Measurements from ENCODE around the gene AGBL4. TPM values are rescaled to one million over a fixed set of nuclear protein-coding genes. Genes with fewer than 3 reads are reported as not detected.

The AGBL4 gene
- total RNA-seq, 2 donors from 2014 or later = not detected

- H3K4me3 Mint-ChIP-seq = no peak overlapping the region
- no peaks in the 10 kb centered on the region for H3K4me1 Mint-ChIP-seq
- H3K9me3 ChIP-seq (ENCODE audit: control insufficient read depth, low read length, poor library complexity, severe bottlenecking) = no peaks in the 10 kb centered on the region
- H3K36me3 Mint-ChIP-seq (ENCODE audit: low read depth) = no peaks in the 10 kb centered on the region
- peaks cover 5% of the 10 kb centered on the region for H3K27me3 Mint-ChIP-seq
- H3K27ac Mint-ChIP-seq = no peak overlapping the region
- ATAC-seq = no peak
- DNase-seq = no peak
Measured at GRCh38 chr1:48841966-48842365, 1181.8 kb downstream of the AGBL4 start.

GRCh38 chr1:48841461-48841860 lies 1182.3 kb downstream of the AGBL4 start:
- peaks cover 5% of the 10 kb centered on the region for H3K27me3 Mint-ChIP-seq
- DNase-seq (no peak), ATAC-seq (no peak)
- H3K4me3 Mint-ChIP-seq = no peak overlapping the region
- H3K9me3 ChIP-seq (ENCODE audit: control insufficient read depth, low read length, poor library complexity, severe bottlenecking) = no peaks in the 10 kb centered on the region
- no peak overlapping the region for H3K27ac Mint-ChIP-seq
- no peaks in the 10 kb centered on the region for H3K4me1 Mint-ChIP-seq
- H3K36me3 Mint-ChIP-seq (ENCODE audit: low read depth) = no peaks in the 10 kb centered on the region

DNA sequence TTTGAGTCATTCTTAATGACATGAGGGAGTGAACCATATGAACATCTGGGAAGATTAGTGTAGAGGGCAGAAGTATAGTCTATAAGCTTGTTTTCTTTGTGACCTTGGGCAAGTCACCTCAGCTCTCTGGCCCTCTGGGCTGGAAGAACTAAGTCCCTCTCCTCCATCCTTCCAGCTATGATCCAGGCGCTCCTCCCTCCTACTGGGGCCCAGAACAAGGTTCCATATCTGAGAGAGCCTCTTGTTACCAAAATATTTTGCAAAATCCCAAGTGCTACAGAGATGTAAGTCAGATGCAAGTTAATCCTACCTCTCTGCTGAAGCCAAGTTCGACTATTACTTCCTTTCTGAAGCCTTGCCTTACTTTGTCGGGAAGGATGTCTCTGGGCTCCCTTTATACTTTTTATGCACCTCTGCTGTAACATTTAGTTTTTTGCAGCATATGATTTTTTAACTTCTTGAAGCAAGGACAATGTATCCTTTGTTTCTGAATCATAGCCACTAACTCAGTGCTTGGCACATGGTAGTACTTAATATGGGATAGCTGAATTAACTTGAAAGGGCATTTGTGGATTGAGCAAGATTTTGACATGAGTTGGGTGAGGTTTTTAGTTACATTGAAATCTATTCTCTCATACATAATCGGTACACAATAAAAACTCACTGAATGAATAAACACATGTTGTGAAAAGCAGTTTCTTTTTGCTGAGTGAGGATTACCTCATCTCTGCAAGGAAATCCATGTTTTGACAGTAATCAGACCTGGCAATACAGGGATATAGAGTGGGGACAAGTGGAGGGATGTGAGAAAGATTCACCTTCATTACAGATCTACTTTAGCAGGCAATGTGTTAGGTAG lies 1192.4 kb downstream of the AGBL4 start:
- Mint-ChIP-seq H3K27ac (no peak overlapping the region), H3K4me3 (no peak overlapping the region), H3K27me3 (peaks cover 10% of the 10 kb centered on the region), H3K36me3 (ENCODE audit: low read depth) (no peaks in the 10 kb centered on the region), H3K4me1 (no peaks in the 10 kb centered on the region)
- H3K9me3 ChIP-seq (ENCODE audit: control insufficient read depth, low read length, poor library complexity, severe bottlenecking) = no peaks in the 10 kb centered on the region
- DNase-seq = no peak
- ATAC-seq = no peak

DNA sequence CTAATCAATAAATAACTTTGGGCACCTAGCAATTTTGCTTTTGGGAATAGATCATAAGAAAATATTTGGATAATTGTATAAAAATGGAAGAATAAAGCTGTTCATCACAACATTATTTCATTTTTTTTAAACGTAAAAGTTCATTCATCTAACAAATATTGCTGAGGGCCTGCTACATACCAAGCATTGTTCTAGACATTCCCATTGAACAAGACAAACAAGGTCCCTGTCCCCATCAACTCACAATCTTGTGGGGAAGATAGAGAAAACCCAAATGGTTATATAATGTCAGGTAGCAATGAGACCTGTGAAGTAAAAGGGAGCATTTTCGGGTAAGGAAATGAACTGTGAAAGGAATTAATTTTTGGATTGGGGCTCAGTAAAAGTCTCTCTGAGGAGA lies 1193.0 kb downstream of the AGBL4 start:
- DNase-seq = no peak
- no peak for ATAC-seq
- H3K4me3 Mint-ChIP-seq = no peak overlapping the region
- H3K27me3 Mint-ChIP-seq = peaks cover 10% of the 10 kb centered on the region
- no peaks in the 10 kb centered on the region for H3K9me3 ChIP-seq (ENCODE audit: control insufficient read depth, low read length, poor library complexity, severe bottlenecking)
- H3K4me1 Mint-ChIP-seq = no peaks in the 10 kb centered on the region
- no peaks in the 10 kb centered on the region for H3K36me3 Mint-ChIP-seq (ENCODE audit: low read depth)
- H3K27ac Mint-ChIP-seq = no peak overlapping the region

DNA sequence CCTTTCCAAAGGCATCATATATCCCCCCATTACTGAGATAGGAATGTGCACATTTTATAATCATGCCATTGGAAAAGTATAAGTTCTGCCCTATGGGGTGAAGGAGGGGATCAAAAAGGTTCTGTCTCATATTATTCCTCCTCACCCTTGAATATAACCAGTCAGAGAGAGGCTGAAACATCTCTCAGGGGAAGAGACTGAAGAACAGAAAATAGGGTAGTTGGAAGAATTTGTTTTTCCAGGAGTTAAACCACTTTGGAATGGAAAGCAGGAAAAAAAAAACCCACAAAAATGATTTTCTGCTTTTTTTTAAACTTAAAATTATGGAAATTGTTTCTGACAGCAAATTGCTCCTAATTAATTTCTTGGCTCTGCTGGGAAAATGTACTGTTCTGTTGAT lies 1194.3 kb downstream of the AGBL4 start:
- Mint-ChIP-seq H3K4me3 (no peak overlapping the region), H3K4me1 (no peaks in the 10 kb centered on the region), H3K27me3 (peaks cover 10% of the 10 kb centered on the region), H3K27ac (no peak overlapping the region), H3K36me3 (ENCODE audit: low read depth) (no peaks in the 10 kb centered on the region)
- DNase-seq (no peak), ATAC-seq (no peak)
- no peaks in the 10 kb centered on the region for H3K9me3 ChIP-seq (ENCODE audit: control insufficient read depth, low read length, poor library complexity, severe bottlenecking)

DNA sequence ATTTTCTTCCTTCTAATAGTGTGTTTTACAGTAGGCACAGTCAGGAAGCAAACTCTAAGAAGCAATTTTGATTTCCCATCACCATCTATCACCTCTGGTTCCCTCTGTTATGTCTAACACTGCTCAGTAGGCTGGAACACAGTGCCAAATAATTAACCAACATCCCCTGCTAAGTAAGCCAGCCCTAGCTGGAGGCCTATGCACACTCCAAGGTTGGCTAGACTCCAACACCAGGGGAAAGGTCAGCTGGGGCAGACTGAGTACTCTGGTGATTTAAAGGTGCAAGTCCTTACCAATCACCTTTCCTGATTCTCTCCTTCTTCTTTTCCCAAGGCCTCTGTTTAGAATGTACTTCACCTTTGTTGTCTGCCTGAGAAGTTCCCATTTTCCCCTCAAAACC lies 1200.6 kb downstream of the AGBL4 start:
- no peak for DNase-seq
- Mint-ChIP-seq H3K4me1 (no peaks in the 10 kb centered on the region), H3K27me3 (no peaks in the 10 kb centered on the region), H3K4me3 (no peak overlapping the region), H3K27ac (no peak overlapping the region), H3K36me3 (ENCODE audit: low read depth) (no peaks in the 10 kb centered on the region)
- no peaks in the 10 kb centered on the region for H3K9me3 ChIP-seq (ENCODE audit: control insufficient read depth, low read length, poor library complexity, severe bottlenecking)
- no peak for ATAC-seq

DNA sequence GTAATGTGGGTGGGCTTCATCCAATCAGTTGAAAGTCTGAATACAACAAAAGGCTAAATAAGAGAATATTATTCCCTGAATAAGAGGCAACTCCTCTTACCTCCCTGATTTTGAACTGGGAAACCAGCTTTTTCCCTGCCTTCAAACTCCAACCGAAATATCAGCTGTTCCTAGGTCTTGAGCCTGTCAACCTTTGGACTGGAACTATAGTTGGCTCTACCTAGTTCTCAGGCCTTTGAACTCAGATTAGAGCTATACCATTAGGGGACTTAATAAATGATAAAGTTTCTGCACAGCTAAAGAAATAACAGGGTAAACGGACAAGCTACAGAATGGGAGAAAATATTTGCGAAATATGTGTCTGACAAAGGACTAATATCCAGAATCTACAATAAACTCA lies 1203.3 kb downstream of the AGBL4 start:
- H3K27me3 Mint-ChIP-seq = no peaks in the 10 kb centered on the region
- DNase-seq (no peak), ATAC-seq (no peak)
- no peaks in the 10 kb centered on the region for H3K4me1 Mint-ChIP-seq
- no peak overlapping the region for H3K27ac Mint-ChIP-seq
- no peaks in the 10 kb centered on the region for H3K36me3 Mint-ChIP-seq (ENCODE audit: low read depth)
- H3K9me3 ChIP-seq (ENCODE audit: control insufficient read depth, low read length, poor library complexity, severe bottlenecking) = no peaks in the 10 kb centered on the region
- no peak overlapping the region for H3K4me3 Mint-ChIP-seq

DNA sequence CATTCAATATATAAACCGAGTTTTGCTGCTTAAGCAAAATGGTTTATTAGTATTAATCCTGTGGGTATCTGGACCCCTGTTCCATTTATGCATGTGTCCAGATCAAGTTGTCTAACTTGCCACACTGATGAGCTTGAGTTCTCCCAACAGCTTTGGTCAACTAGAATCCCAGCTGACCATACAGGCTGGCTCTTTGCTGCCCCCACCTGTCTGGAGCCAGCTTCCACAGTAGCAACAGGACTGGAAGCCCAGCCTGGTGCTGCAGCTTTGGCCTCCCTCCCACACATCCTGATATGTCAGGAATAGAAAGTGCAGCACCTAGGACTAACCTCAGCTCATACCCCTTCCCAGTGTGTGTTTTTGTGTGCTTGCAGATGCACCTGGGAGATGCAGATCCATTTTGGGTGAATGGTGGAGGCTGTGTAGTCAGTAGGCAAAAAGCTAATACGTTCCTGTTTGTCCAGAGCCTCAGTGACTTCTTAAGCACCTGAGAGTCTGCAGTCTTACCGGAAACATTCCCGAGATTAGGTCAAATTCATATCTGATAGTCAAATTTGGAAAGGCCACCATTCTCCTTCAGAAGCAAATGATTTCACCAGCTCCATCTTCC lies 1206.1 kb downstream of the AGBL4 start:
- Mint-ChIP-seq H3K4me3 (no peak overlapping the region), H3K27ac (no peak overlapping the region), H3K27me3 (no peaks in the 10 kb centered on the region), H3K36me3 (ENCODE audit: low read depth) (no peaks in the 10 kb centered on the region), H3K4me1 (no peaks in the 10 kb centered on the region)
- H3K9me3 ChIP-seq (ENCODE audit: control insufficient read depth, low read length, poor library complexity, severe bottlenecking) = no peaks in the 10 kb centered on the region
- DNase-seq (no peak), ATAC-seq (no peak)

GRCh38 chr1:48810740-48811139 lies 1213.0 kb downstream of the AGBL4 start:
- DNase-seq (no peak), ATAC-seq (no peak)
- Mint-ChIP-seq H3K4me1 (no peaks in the 10 kb centered on the region), H3K36me3 (ENCODE audit: low read depth) (no peaks in the 10 kb centered on the region), H3K27ac (no peak overlapping the region), H3K4me3 (no peak overlapping the region), H3K27me3 (no peaks in the 10 kb centered on the region)
- no peaks in the 10 kb centered on the region for H3K9me3 ChIP-seq (ENCODE audit: control insufficient read depth, low read length, poor library complexity, severe bottlenecking)

DNA sequence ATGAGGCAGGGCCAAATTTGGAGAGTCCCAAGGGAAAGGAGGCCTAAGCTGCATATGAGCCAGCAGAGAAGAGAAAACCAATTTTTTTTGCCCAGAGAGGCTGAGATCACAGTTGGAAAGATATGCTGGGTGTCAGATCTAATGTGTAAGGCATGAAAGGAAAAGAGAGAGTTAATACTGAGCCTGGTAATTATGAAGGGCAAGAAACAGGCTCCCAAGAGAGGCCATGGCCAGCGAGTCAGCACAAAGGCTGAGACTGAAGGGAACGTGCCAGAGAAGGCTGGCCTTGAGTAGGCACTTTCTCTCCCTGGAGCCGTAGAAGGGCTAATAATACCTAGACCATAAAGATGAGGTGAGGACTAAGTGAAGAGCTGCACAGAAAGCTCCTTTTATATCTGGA lies 1215.3 kb downstream of the AGBL4 start:
- H3K4me1 Mint-ChIP-seq = no peaks in the 10 kb centered on the region
- DNase-seq (no peak), ATAC-seq (no peak)
- no peaks in the 10 kb centered on the region for H3K36me3 Mint-ChIP-seq (ENCODE audit: low read depth)
- no peaks in the 10 kb centered on the region for H3K9me3 ChIP-seq (ENCODE audit: control insufficient read depth, low read length, poor library complexity, severe bottlenecking)
- H3K27me3 Mint-ChIP-seq = no peaks in the 10 kb centered on the region
- no peak overlapping the region for H3K4me3 Mint-ChIP-seq
- H3K27ac Mint-ChIP-seq = no peak overlapping the region

DNA sequence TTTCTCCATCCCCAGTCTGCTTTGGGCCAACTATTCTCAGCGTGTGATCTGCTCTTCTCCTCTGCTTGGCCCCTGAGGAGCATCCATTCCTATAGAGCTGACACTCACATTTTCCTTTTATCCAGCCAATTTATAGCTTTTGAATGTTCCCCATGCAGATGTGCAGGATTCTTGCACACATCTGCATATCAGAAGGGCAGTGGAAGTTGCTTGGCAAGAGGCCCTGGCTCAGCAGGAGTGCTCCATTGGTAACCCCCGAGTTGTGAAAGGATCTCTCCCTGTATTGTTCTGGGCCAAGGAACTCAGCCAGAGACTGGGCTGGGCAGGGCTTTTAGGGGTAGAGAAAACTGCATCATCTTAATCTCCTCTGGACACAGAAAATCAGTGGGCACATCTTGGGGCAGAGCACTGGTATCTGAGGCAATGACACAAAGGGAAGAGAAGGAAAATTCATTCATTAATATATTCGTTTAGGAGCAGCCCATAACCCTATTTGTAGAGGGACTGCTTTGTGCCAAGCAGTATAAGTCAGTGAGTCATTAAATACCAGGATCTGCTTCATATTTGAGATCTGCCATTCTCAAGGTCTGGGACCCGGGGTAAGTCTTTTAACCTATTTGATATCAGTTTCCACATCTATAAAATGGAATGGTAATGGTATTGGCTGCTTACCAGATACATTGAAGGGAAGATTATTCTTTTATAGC lies 1216.0 kb downstream of the AGBL4 start:
- no peak overlapping the region for H3K27ac Mint-ChIP-seq
- no peak overlapping the region for H3K4me3 Mint-ChIP-seq
- H3K36me3 Mint-ChIP-seq (ENCODE audit: low read depth) = no peaks in the 10 kb centered on the region
- H3K9me3 ChIP-seq (ENCODE audit: control insufficient read depth, low read length, poor library complexity, severe bottlenecking) = no peaks in the 10 kb centered on the region
- no peaks in the 10 kb centered on the region for H3K27me3 Mint-ChIP-seq
- no peak for DNase-seq
- no peaks in the 10 kb centered on the region for H3K4me1 Mint-ChIP-seq
- no peak for ATAC-seq

- Mint-ChIP-seq H3K36me3 (ENCODE audit: low read depth) (no peaks in the 10 kb centered on the region), H3K4me3 (no peak overlapping the region), H3K27me3 (no peaks in the 10 kb centered on the region), H3K4me1 (no peaks in the 10 kb centered on the region), H3K27ac (no peak overlapping the region)
- H3K9me3 ChIP-seq (ENCODE audit: control insufficient read depth, low read length, poor library complexity, severe bottlenecking) = no peaks in the 10 kb centered on the region
- DNase-seq (no peak), ATAC-seq (no peak)
Measured at GRCh38 chr1:48803474-48803873, 1220.3 kb downstream of the AGBL4 start.

- H3K4me1 Mint-ChIP-seq = no peaks in the 10 kb centered on the region
- H3K36me3 Mint-ChIP-seq (ENCODE audit: low read depth) = no peaks in the 10 kb centered on the region
- no peaks in the 10 kb centered on the region for H3K27me3 Mint-ChIP-seq
- H3K4me3 Mint-ChIP-seq = no peak overlapping the region
- ATAC-seq (no peak), DNase-seq (no peak)
- H3K9me3 ChIP-seq (ENCODE audit: control insufficient read depth, low read length, poor library complexity, severe bottlenecking) = no peaks in the 10 kb centered on the region
- H3K27ac Mint-ChIP-seq = no peak overlapping the region
Measured at GRCh38 chr1:48794816-48795215, 1228.9 kb downstream of the AGBL4 start.
